COLO829 (cell line): Measurements from ENCODE around the gene CACNA1F.

Source experiments
- DNase-seq: peaks from one replicate; pipeline ENCODE4 v3.0.0; 2012; ENCODE audit warnings: low spot score

The CACNA1F gene

DNA sequence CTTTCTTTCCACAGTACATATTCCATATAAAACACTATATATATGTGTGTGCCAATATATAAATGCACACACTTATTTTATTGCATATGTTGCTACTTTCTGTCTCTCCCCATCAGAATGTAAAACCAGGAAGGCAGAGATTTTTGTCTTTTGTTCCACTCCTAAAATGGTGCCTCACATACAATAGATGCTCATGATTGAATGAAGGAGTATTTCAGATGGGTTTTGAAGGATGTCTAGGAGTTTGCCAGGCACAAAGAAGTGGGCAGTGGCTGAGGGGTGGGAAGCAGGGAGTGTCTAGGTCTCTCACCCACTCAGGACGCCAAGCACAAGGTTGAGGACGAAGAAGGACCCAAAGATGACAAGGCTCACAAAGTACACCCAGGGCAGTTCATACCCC, 5.4 kb downstream of the CACNA1F start:
- DNase-seq = no peak

DNA sequence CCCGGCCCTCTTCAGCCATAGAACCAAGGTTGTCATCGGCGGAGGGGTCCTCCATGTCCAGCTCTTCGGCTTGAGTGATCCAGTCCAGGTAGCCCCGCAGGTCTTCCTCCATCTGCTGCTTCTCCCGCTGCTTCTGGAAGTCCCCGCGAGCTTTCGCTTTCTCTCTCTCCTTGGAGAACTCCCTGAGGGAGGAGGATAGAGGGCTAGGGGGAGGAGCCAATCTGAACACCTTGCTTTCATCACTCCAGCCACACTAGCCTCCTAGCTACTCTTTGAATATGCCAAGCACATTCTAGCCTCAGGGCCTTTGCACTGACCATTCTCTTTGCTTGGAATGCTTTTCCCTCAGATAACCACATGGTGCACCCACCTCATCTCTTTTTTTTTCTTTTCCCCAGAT, 6.2 kb downstream of the CACNA1F start:
- no peak for DNase-seq

DNA sequence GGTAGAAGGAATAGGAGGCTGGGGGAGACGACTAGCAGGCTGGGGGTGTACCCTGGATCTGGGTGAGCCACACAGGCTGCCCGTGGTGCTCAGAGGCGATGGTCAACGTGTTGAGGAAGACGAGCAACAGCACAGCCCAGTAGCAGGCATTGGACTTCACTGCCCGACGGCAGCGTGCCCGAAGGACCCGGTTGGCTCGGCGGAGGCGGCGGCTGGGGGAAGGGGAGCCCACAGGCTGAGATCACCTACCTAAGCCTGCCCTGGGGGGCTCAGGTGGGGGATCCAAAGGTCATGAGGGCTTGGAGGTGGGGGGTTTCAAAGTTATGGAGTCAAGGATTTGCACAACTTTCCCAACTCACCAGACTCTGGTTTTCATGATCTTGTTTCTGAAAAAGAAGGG, 7.3 kb downstream of the CACNA1F start:
- DNase-seq = no peak

DNA sequence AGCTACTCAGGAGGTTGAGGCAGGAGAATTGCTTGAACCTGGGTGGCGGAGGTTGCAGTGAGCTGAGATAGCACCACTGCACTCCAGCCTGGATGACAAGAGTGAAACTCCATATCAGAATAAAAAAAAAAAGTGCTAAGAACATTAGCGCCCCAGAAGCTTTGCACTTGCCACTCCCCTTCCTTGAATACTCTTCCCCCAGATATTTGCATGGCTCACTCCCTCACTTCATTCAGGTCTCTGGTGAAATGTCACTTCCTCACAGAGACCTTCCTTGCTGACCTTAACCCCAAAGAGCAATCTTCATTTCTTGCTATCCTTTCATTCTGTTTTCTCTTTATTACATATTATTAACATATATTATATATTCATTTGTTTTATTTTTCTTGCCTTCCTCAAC, 11.3 kb downstream of the CACNA1F start:
- DNase-seq = no peak

DNA sequence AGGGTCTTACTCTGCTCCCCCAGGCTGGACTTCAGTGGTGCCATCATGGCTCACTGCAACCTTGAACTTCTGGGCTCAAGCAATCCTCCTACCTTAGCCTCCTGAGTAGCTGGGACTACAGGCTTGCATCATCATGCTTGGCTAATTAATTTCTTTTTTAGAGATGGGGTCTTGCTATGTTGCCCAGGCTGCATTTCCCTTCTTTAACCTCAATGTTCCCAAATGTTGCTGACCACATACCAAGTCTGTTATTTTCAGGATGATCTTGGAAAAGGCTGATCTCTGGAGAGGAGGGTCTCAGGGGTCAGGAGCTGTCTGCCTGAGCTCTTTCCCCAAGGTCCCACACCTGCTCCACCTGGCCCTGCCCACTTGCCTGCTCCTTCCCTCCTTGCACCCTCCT, 13.0 kb downstream of the CACNA1F start:
- no peak for DNase-seq

DNA sequence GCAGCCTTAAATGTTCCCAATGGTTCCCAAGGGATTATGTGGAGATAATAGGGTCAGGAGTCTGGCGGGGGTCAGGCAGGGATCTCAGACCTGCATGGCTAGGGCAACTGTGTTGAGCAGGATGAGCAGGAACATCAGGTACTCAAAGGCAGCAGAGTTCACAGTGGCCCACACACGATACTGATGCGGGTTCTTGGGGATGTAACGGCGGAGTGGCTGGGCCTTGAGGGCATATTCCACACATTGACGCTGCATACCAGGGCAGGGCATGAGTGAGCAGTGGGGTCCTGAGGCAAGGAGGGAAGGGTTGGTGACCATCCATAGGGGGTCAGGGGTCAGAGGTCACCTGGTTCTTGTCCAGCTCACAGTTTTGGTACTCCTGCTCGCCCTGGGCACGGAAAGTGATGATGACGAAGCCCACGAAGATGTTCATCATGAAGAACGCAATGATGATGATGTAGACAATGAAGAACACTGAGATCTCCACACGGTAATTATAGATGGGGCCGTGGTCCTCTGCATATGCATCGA, 18.1 kb downstream of the CACNA1F start:
- no peak for DNase-seq

DNA sequence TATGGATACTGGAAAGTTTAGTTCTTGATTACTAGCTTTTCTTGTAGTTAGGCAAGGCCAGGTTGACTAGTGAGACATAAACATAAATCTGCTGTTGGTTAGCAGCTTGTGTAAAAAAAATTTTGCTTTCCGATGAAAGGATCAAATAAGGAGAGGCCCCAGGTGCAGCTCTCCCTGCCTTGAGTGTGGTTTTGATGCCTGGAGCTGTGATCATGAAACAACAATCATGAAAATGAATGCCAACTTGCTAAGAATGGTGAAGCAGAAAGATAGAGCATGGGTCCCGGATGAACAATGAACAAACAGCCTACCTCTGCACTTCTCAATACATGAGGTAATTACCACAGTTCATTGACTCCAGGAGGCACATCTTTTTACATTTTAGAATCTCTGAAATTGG, 18.7 kb downstream of the CACNA1F start:
- no peak for DNase-seq

DNA sequence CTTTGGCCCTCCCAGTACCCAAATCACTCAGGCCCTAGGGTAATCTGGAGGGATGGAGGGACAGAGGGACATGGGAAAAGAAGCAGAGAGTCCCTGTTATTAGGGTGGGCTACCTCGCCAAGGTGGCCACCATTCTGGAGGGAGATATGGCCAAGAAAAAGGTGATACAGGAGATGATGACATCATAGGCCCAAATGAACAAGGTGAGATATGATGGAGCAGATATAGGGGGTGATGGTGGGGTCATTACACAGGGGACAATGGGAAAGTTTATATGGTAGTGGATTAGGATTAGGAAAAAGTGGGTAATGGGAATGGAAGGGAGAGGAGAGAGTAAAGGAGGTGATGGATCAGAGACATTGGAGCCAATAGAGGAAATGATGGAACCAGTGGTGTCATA, 20.3 kb downstream of the CACNA1F start:
- no peak for DNase-seq

DNA sequence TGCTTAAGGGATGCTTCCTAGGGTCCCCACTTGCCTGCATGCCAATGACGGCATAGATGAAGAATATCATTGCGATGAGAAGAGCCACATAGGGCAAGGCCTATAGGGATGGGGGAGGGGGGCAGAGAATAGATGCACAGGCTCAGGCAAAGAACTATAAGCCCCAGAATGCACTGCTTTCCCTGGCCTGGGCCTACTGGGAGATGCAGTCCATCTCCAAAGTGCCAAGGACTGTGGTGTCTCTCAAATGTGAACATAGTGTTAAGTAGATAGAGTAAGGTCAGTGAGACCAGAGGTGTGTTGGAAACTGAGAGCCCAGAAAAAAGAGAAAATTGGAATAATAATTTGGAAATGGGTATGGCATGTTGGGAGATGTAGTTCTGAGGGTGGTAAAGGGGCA, 20.9 kb downstream of the CACNA1F start:
- no peak for DNase-seq

DNA sequence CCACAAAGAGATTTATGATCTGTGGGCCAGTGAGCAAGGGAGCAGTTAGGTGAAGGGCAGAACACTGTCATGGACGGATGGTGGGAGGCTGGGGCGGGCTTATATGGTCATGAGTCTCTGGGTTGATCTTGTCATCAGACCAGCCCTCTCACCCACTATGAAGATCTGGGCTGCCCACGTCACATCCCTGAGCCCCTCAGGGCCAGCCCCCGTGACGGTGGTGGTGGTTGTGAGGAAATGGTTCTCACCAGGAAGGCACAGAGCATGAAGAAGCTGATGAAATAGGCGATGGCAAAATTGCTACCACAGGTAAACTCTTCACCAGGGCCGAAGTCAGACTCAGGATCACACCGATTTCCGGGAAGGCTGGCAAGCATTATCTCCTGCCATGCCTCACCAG, 22.1 kb downstream of the CACNA1F start:
- no peak for DNase-seq

DNA sequence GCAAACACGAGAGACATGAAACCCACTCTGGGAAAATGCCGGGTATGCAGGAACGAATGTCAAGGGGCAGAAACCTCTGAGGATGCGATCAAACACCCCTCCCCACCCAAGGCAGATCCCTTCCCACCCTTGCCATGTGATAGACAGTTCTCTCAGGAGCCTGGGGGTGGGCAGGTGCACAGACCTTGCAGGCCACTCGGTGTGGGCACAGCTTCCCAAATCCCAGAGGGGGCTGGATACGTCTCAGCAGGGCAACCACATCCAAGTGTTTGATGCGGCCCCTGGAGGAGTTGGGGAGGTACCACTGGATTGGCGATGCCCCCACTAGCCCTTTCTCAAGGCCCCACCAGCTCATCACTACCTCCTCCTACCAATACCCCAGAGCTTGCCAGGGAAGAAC, 22.7 kb downstream of the CACNA1F start:
- DNase-seq = no peak

DNA sequence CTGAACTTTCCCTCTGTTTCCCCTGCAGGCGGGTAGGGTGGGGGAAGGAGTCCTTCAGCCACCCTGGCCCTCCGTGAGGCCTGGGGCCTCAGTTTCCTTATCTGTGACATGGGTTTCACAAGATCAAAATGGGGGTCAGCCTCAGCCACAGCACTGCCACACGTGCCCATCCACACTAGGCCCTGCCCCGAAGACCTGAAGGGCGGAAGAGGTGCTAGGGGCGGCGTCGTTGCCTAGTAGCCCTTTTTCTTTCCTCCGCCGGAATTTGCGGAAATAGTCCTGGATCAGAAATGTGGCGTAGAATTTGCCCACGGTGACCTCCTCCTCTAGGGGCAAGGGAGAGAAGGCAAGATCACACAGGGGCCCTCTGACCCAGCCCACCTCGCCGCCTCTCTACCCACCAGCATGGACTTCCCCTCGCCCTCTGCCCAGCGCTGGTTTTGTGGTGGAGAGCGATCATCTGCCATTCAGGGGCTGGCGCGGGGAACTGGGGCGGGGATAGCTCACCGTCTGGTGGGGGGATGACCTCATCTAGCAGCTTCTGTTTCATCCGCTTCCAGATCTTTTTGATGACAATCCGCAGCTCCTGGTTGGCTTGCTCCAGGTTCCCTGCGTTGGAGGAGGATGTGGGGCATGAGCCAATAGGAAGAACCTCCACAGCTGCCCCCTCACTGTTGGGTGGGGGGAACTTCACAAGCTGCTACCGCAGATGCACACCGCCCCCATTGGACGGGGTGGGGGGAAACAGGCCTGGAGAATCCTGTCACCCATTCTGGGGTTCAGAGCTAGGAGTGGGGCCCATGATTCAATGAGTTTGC, 23.5 kb downstream of the CACNA1F start:
- DNase-seq = no peak

DNA sequence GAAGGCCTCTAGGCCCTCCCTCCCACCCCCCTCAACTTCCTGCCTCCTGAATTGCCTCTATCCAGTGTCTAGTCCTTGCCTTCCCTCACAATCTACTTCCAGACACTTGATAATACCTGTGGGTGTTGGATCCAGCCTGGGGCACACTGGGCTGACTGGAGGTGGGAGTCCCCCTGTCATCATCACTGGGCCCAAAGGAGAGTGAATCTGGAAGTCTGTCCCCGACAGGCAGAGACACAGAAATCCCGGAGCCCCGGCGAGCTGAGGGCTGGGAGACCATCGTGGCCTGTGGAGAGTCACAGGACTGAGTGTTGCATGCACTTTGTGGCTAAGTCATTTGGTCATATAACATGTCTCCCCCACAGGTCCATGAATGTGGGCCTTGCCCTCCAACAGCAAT, 24.7 kb downstream of the CACNA1F start:
- DNase-seq = no peak

DNA sequence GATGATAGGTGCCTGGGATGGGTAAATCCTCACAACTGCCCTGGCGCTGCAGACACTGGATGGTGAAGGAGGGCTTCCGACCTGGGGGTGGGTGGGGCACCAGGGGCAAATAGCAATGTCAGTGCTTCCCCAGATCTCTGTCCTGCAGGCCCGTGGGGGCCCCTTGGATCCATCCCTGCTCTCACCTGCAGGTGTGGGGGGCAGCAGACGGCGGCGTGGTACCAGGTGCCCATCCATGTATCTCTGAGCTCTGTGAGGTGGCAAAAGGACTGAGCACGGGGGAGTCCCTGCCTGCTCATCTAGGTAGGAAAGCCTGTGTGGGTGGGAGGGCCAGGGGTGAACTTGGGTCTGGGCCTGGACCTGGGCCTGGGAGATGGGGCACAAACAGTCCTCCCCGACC, 26.6 kb downstream of the CACNA1F start:
- no peak for DNase-seq

DNA sequence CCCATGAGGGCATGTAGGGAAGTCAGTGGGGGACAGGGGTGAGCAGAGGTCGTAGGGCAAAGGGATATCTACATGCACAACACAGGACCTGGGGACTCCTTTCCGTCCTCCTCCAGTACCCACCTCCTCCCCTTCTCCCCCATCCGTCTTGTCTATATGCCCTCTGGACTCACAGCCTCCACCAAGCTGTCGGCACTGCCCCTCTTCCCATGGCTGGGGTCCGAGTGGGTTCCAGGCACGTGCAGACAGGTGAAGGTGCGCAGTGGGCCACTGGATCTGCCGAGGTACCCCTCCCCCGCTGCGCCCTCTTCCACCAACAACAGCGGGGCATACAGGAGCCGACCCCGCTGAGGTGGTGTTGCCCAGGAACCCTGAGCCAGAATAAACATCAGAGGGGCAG, 27.7 kb downstream of the CACNA1F start:
- DNase-seq = no peak

DNA sequence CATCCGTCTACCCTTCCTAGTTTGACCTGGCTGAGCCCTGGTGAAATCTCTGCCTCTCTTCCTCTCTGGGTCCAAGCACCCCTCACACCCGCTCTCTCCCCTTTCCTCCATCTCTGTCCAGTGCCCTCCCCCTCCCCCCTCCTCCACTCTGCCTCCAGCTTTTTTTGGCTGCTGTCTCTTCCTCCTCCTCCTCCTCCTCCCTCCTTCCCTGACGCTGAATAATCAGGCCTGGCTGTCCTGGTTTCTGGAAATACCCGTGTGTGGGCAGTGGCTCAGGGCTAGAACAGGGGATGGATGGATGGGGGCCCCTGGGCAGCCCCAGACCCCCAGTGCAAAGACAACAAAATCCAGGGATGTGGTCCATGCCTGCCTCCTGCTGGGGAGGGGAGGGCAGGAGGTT, 28.4 kb downstream of the CACNA1F start:
- DNase-seq = no peak

DNA sequence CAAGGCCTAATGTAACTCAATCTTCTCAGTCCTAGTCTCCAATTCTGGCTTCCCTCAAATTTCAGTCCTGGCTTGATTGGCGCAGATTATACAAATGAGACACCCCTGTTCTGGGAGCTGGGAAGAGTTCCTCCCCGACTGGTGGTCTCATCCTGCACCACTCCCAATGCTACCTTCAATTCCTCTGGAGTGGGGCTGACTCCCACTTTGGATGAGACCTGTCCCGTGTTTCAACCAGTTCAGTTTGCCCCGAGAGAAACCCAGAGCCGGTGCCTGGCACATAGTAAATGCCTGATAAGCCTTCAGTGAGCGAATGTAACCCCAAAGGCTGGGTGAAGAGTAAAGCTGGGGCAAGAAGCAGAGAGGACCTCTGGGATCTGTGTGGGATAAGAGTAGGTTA, 29.1 kb downstream of the CACNA1F start:
- DNase-seq = no peak

DNA sequence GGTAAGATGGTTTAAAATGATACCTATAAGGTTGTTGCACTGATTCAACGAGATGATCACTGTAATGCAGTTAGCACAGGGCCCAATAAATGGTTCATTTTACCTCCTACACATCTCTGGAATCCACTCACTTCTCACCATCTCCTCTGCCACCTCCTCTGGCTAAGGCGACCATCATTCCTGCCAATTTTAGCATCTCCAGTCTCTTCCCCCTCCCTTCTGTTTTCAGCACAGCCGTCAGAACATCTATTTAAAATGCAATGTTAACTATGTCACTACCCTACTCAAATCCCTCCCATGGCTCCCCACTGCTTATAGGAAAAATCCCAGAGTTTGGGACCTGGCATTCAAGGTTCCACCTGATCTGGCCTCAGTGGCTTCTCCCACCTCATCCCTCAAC, 29.6 kb downstream of the CACNA1F start:
- no peak for DNase-seq

DNA sequence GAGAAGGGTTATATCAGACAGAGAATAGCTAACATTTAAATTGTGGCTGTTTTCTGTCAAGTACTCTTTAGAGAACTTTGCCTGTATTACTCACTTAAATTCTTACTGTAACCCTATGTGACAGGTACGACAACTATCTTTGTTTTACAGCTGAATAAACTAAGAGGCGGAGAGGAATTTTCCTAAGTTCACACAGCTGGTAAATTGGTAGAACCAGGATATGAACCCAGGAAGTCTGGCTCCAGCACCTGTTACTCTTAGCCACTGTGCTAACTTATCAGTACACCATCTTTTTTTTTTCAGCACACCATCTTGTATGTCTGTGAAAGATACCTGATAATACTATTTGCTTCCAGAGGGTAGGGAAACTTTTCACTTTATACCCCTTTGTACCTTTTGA, 31.1 kb downstream of the CACNA1F start:
- no peak for DNase-seq

DNA sequence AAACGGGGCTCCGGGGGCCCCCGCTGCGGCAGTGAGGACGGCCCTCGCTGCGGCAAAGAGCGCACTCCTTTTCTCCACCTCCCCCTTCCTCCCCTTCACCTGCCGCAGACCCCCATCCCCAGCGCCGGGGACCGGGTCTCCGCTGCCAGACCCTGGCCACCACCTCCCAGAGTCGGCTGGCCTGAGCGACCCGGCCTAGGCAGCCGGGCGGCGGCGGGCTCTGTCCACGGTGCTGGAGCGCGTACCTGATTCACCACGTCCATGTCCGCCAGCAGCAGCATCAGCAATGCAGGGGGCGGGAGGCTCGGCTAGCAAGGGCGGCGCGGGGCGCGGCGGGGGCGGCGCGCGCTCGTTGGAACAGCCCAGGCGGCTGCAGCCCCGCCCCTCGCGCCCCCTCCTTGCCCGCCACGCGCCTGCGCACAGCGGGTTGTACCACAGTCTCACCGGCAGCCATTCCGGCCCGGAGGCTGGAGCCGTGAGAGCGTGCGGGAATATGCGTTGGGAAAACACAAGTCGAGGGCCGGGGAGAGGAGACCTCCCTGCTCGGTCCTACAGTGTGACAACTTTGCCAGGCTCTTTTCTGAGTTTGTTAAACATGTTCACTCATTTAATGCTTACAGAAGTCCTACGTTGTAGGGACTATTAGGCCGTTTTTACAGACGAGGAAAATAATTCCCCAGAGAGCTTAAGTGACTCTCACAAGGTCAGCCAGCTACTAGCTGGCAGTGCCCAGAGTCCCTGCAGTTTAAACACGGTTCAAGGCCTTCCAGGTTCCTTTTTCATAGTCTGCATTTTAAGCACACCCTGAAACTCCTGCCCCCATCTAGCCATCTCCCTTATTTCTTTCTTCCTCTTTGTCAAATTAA, 33.0 kb downstream of the CACNA1F start, which contains the start of gene SYP:
Gene SYP, minus strand, starts transcription at position 288 of the 866 bp plus-strand sequence. Its CDS starts 7 bp downstream, at position 281.
- DNase-seq = peak; percentile 93

DNA sequence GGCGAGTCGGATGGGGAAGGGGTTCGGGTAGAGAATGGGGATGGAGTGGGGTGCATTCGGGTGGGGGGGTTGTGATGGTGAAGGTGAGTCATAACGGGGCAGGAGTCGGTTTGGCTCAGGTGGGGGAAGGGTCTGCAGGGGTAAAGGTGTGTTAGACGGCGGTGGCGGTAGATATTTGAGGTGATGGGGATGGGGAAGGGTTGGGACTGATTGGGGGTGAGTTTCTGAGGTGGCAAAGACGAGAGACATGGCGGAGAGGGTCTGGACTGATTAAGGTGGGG, 33.9 kb downstream of the CACNA1F start:
- no peak for DNase-seq

DNA sequence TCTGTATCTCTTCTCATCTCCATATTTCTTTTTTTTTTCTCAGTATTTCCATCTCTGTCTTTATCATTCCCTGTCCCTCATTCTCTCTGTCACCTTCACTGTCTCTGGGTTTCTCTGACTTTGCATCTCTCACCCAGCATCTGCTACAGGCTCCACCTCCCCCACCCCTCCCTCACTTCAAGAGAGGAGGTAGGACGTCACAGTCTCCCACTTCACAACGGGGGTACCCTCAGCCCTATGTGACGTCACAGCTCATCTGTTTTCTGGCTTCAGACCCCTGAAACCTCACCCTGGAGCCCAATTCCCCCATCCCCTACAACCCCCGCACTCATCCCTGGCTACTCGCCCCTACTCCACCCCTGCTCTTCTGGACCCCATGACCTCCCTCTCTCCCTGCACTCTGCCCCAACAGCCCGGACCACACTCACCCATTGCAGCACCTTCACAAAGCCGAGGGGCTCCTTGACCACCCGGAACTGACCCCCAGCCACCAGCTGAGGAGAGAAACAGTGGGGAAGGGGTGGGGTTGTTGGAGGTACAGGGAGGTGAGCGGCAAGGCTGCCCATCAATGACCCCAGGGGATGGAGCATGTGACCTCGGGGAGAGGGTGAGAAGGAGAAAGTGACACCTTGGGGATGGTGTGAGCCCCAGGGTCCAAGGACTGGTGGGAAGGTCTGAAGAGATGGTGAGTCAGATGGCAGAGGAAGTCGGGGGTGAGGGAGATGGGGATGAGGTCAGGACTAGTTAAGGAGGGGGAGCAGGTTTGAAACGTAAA, 34.4 kb downstream of the CACNA1F start:
- DNase-seq = no peak
